ENCODE measurements around the gene FAM181B. TPM values are rescaled to one million over a fixed set of nuclear protein-coding genes. Genes with fewer than 3 reads are reported as not detected.

The FAM181B gene
- total RNA-seq, 4 donors from 2014 or later = 0.15 to 0.59 (median 0.24) TPM

DNA sequence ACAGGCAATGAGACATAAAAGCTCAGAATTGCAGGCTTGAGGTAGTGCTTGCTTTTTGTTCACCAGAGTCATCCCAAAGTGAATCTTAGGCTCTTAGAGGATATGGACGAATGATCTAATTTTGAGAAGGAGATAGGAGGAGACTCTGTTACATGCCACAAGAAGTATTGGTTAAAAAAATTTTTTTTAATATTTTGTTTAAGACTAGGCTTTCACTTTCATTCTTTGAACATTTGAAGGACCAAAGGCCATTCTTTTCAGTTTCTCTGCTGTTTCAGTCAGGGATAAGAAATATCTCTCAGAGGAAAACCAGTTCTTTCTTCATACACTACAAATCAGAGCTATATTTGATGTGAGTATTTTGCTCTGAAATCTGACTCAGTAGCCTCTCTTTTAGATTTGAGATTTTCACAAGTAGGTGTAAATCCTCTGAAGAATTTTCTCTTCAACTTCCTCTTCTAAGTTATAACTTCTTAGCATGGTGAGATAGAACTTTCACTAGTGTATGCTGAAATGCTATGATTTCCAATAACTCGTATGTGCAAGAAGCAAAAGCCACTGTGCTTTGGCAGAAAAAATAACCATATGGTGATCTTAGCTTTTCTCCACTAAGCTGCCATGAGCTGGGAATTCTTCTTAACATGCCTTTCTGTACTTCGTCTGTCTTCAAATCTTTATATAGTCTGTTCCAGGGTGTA, 24.1 kb upstream of the FAM181B start:
- intact Hi-C loops (cut with DNase I; ENCODE audit: low total_unique reads) = no loop called here
- DNase-seq (ENCODE audit: low spot score in 2 of 2) = no peak
- TF ChIP-seq POLR2A (IDR thresholded peaks at IDR 0.05) = no peak
- TF ChIP-seq, protein P1, sequence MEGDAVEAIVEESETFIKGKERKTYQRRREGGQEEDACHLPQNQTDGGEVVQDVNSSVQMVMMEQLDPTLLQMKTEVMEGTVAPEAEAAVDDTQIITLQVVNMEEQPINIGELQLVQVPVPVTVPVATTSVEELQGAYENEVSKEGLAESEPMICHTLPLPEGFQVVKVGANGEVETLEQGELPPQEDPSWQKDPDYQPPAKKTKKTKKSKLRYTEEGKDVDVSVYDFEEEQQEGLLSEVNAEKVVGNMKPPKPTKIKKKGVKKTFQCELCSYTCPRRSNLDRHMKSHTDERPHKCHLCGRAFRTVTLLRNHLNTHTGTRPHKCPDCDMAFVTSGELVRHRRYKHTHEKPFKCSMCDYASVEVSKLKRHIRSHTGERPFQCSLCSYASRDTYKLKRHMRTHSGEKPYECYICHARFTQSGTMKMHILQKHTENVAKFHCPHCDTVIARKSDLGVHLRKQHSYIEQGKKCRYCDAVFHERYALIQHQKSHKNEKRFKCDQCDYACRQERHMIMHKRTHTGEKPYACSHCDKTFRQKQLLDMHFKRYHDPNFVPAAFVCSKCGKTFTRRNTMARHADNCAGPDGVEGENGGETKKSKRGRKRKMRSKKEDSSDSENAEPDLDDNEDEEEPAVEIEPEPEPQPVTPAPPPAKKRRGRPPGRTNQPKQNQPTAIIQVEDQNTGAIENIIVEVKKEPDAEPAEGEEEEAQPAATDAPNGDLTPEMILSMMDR (IDR thresholded peaks at IDR 0.05) = no peak
- no peak overlapping the region for H3K4me3 ChIP-seq (ENCODE audit: low read depth, poor library complexity, severe bottlenecking)
- 57 to 66% methylated on average over 3 of the region's 3 CpGs for WGBS, 2 donors

DNA sequence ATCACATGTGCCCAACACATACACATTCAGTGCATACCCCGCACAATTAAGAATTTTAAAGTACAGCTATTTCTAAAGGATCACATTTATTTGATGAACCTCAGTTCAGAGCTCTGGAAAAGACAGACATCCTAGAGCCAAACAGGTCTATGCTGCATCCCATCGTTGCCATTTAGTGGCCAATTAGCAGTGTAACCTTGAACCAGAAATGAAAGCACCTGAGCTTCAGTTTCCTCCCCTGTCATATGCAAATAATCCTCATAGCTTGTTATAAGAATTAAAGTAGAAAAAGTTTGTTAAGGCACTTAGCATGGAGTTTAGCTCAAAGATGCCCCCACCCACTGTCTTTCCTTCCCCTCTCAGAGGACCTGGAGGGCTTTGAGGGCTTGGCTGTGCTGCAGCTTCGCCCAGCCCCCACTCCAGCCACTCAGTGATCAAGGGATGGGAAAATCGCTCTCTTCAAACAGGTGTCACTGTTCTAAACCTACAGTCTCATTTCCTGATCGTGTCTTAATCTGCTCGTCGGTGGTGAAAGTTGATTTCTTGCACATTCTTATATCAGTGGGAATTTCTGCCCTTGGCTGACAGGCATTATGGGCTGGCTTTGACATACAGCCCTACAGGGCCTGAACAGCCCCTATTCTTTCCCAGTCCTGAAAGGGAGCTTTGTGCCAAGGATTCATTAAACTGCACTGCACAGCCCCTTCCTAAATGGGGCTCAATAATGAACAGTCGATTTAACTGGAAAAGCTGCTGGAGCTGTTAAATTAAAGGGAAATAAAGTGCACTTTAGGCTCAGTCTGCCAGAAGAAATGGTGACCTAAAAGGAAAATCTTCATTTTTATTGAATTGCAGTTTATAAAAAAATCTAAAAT, 23.3 kb upstream of the FAM181B start:
- WGBS, 2 donors = 68 to 69% methylated on average over 8 of the region's 8 CpGs
- no peak overlapping the region for H3K4me3 ChIP-seq (ENCODE audit: low read depth, poor library complexity, severe bottlenecking)
- no peak for DNase-seq (ENCODE audit: low spot score in 2 of 2)
- intact Hi-C loops (cut with DNase I; ENCODE audit: low total_unique reads) = no loop called here
- TF ChIP-seq POLR2A (IDR thresholded peaks at IDR 0.05) = no peak
- TF ChIP-seq, protein P1 (IDR thresholded peaks at IDR 0.05) = no peak

DNA sequence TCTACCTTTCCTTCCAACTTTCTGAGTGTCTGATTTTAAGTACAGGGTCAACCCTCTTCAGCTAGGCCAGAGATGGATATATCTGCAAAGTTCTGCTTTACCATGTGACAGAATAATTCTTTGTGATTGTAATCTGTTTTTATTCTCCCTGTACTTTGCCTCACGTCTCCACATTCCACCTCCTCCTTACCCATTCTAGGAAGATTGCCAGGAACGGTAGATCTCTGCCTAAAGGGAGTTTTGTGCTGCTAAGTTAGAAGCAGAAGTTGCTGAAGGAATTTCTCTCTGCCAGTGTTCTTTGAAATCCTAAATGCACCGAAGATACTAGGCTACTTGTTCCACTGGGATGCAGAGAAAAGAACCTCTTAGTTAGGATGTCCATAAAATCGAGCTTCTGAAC, 20.7 kb upstream of the FAM181B start:
- WGBS, 2 donors = 25 to 32% methylated on average over 4 of the region's 4 CpGs
- no peak for DNase-seq (ENCODE audit: low spot score in 2 of 2)
- TF ChIP-seq, protein P1 (IDR thresholded peaks at IDR 0.05) = no peak
- TF ChIP-seq POLR2A (IDR thresholded peaks at IDR 0.05) = no peak
- no peak overlapping the region for H3K4me3 ChIP-seq (ENCODE audit: low read depth, poor library complexity, severe bottlenecking)
- intact Hi-C loops (cut with DNase I; ENCODE audit: low total_unique reads) = no loop called here

DNA sequence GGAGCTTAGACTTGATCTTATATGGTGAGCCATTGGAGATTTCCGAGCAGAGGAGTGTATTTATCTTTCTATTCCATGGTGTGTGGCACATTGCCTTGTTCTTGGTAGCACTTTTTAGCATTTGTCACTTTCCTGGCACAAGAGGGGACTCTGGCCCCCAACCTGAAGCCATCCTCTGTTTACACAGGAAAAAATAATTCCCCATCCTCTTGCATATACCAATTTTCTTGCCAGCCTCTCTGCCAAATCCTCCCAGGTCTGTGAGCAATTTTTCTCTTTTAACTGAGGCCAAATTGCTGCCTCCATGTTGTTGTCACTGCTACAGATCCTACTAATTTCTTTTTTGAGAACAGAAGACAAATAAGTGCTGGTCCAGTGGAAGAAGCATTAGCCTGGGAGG, 20.3 kb upstream of the FAM181B start:
- intact Hi-C loops (cut with DNase I; ENCODE audit: low total_unique reads) = no loop called here
- TF ChIP-seq, protein P1 (IDR thresholded peaks at IDR 0.05) = no peak
- TF ChIP-seq POLR2A (IDR thresholded peaks at IDR 0.05) = no peak
- WGBS, 2 donors = 85 to 87% methylated on average over 1 of the region's 1 CpG
- no peak overlapping the region for H3K4me3 ChIP-seq (ENCODE audit: low read depth, poor library complexity, severe bottlenecking)
- DNase-seq (ENCODE audit: low spot score in 2 of 2) = no peak

DNA sequence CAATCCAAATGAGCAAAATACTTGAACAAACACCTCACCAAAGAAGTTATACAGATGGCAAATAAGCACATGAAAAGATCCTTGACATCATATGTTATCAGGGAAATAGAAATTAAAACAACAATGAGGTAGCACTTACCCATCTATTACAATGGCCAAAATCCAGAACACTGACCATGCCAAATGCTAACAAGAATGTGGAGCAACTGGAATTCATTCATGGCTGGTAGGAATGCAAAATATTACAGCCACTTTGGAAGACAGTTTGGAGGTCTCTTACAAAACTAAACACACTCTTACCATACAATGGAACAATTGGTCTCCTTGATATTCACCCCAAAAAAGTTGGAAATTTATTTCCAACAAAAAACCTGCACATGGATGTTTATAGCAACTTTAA, 19.1 kb upstream of the FAM181B start:
- intact Hi-C loops (cut with DNase I; ENCODE audit: low total_unique reads) = no loop called here
- no peak overlapping the region for H3K4me3 ChIP-seq (ENCODE audit: low read depth, poor library complexity, severe bottlenecking)
- DNase-seq (ENCODE audit: low spot score in 2 of 2) = no peak
- no peak for TF ChIP-seq POLR2A (IDR thresholded peaks at IDR 0.05)
- TF ChIP-seq, protein P1 (IDR thresholded peaks at IDR 0.05) = no peak

Measured in lower leg skin (tissue), 4 donors.